NCI-H1048 (cell line): ENCODE measurements around the gene CORO1C.

ENCODE experiments used
- DNase-seq: peaks from one replicate; lab custom pipeline; 2025; lab: John Stamatoyannopoulos, UW

CORO1C gene

GRCh38 chr12:108647585-108648287, 83.6 kb downstream of the CORO1C start:
- no peak for DNase-seq

- DNase-seq: no peak
Observed at GRCh38 chr12:108646600-108647579, 84.4 kb downstream of the CORO1C start.

GRCh38 chr12:108645686-108646599, 85.4 kb downstream of the CORO1C start:
- no peak for DNase-seq

- DNase-seq: no peak
Observed at GRCh38 chr12:108644811-108645120, 86.6 kb downstream of the CORO1C start.

GRCh38 chr12:108643941-108644810, 87.1 kb downstream of the CORO1C start:
- DNase-seq: no peak

- no peak for DNase-seq
Observed at GRCh38 chr12:108642899-108643654, 88.2 kb downstream of the CORO1C start.

GRCh38 chr12:108642269-108642870, 88.9 kb downstream of the CORO1C start:
- no peak for DNase-seq

- no peak for DNase-seq
Observed at GRCh38 chr12:108641446-108642268, 89.7 kb downstream of the CORO1C start.

GRCh38 chr12:108640802-108641445, 90.4 kb downstream of the CORO1C start:
- DNase-seq: no peak

GRCh38 chr12:108638997-108639822, 92.1 kb downstream of the CORO1C start:
- no peak for DNase-seq

- no peak for DNase-seq
Observed at GRCh38 chr12:108638141-108638827, 93.0 kb downstream of the CORO1C start.

- no peak for DNase-seq
Observed at GRCh38 chr12:108637222-108637971, 93.9 kb downstream of the CORO1C start.

- no peak for DNase-seq
Observed at GRCh38 chr12:108635997-108636808, 95.1 kb downstream of the CORO1C start.

- peak; percentile 31 for DNase-seq
Observed at GRCh38 chr12:108635201-108635996, 95.9 kb downstream of the CORO1C start.

GRCh38 chr12:108634341-108634751, 97.0 kb downstream of the CORO1C start:
- no peak for DNase-seq
